ENCODE measurements around the gene MYO1B.

MYO1B gene

GRCh38 chr2:191264647-191265081 is 19.5 kb downstream of the MYO1B start:
- no peaks in the 10 kb centered on the region for H3K27me3 ChIP-seq (ENCODE audit: control insufficient read depth, insufficient read depth, low read length)
- no peaks in the 10 kb centered on the region for H3K9me3 ChIP-seq (ENCODE audit: control insufficient read depth, low read depth, low read length)
- no peak overlapping the region for H3K9ac ChIP-seq (ENCODE audit: low read length)
- H3K36me3 ChIP-seq (ENCODE audit: control insufficient read depth, low read depth, low read length) = no peaks in the 10 kb centered on the region
- no peak overlapping the region for H3K27ac ChIP-seq (ENCODE audit: low read length)
- H3K4me3 ChIP-seq (ENCODE audit: low read length) = no peak overlapping the region
- peaks cover 32% of the 10 kb centered on the region for H3K4me1 ChIP-seq (ENCODE audit: control insufficient read depth, low read depth, low read length)

- Histone ChIP-seq H3K27ac (ENCODE audit: low read length) (no peak overlapping the region), H3K4me1 (ENCODE audit: control insufficient read depth, low read depth, low read length) (peaks cover 40% of the 10 kb centered on the region), H3K4me3 (ENCODE audit: low read length) (no peak overlapping the region)
Observed at GRCh38 chr2:191265311-191266170, 20.3 kb downstream of the MYO1B start.

GRCh38 chr2:191266201-191266600 is 21.0 kb downstream of the MYO1B start:
- no peaks in the 10 kb centered on the region for H3K9me3 ChIP-seq (ENCODE audit: control insufficient read depth, low read depth, low read length)
- H3K4me1 ChIP-seq (ENCODE audit: control insufficient read depth, low read depth, low read length) = peaks cover 46% of the 10 kb centered on the region
- no peak overlapping the region for H3K27ac ChIP-seq (ENCODE audit: low read length)
- no peak overlapping the region for H3K9ac ChIP-seq (ENCODE audit: low read length)
- no peaks in the 10 kb centered on the region for H3K27me3 ChIP-seq (ENCODE audit: control insufficient read depth, insufficient read depth, low read length)
- H3K4me3 ChIP-seq (ENCODE audit: low read length) = no peak overlapping the region
- no peaks in the 10 kb centered on the region for H3K36me3 ChIP-seq (ENCODE audit: control insufficient read depth, low read depth, low read length)

More at GRCh38 chr2:191265311-191266170, 20.3 kb downstream of the MYO1B start:
- H3K9ac ChIP-seq (ENCODE audit: low read length) = no peak overlapping the region
- H3K36me3 ChIP-seq (ENCODE audit: control insufficient read depth, low read depth, low read length) = no peaks in the 10 kb centered on the region
- no peaks in the 10 kb centered on the region for H3K9me3 ChIP-seq (ENCODE audit: control insufficient read depth, low read depth, low read length)
- H3K27me3 ChIP-seq (ENCODE audit: control insufficient read depth, insufficient read depth, low read length) = no peaks in the 10 kb centered on the region

- Histone ChIP-seq H3K36me3 (ENCODE audit: control insufficient read depth, low read depth, low read length) (no peaks in the 10 kb centered on the region), H3K9me3 (ENCODE audit: control insufficient read depth, low read depth, low read length) (no peaks in the 10 kb centered on the region), H3K27ac (ENCODE audit: low read length) (no peak overlapping the region), H3K4me1 (ENCODE audit: control insufficient read depth, low read depth, low read length) (peaks cover 44% of the 10 kb centered on the region), H3K9ac (ENCODE audit: low read length) (no peak overlapping the region), H3K4me3 (ENCODE audit: low read length) (no peak overlapping the region), H3K27me3 (ENCODE audit: control insufficient read depth, insufficient read depth, low read length) (no peaks in the 10 kb centered on the region)
Observed at GRCh38 chr2:191268596-191268995, 23.4 kb downstream of the MYO1B start.

DNA sequence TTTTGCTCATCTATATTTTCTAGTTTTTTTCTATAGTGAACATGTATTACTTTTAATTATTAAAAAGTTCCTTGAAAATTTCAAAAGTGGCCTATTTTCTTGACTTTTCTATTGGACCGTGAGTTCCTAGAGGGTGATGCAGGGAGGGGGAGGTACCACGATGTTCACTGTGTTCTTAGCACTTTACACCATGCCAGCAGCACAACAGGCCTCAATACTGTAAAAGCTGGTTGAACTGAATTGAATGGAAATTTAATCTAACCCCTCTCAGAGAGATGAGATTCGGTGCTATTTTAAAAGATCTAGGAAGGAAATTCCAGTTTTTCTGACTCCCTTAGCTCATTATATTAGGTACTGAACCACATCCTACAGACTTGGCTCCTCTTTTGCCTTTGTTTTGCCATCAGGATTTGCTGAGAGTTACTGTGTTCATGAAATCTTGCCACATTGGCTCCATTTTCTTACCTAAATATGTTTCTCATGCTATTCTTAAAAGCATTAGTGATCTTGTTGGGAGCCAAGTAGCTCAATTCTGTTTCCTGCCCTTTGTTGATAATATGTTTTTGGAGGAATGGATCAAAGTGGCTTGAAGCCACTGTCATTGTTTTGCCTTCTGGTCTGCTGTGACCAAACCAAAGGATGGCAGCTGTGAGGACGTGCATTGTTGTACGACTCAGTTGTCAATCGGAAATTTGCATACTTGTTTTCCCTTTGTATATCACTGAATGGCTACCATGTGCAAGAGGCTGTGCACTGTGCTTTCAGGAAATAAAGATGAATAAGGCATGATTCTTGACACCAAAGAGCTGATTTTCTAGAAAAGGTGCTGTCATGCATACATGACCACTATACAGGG is 25.3 kb downstream of the MYO1B start:
- no peaks in the 10 kb centered on the region for H3K9me3 ChIP-seq (ENCODE audit: control insufficient read depth, low read depth, low read length)
- H3K4me1 ChIP-seq (ENCODE audit: control insufficient read depth, low read depth, low read length) = peaks cover 36% of the 10 kb centered on the region
- H3K9ac ChIP-seq (ENCODE audit: low read length) = no peak overlapping the region
- H3K4me3 ChIP-seq (ENCODE audit: low read length) = no peak overlapping the region
- H3K27me3 ChIP-seq (ENCODE audit: control insufficient read depth, insufficient read depth, low read length) = no peaks in the 10 kb centered on the region
- H3K36me3 ChIP-seq (ENCODE audit: control insufficient read depth, low read depth, low read length) = no peaks in the 10 kb centered on the region
- no peak overlapping the region for H3K27ac ChIP-seq (ENCODE audit: low read length)

DNA sequence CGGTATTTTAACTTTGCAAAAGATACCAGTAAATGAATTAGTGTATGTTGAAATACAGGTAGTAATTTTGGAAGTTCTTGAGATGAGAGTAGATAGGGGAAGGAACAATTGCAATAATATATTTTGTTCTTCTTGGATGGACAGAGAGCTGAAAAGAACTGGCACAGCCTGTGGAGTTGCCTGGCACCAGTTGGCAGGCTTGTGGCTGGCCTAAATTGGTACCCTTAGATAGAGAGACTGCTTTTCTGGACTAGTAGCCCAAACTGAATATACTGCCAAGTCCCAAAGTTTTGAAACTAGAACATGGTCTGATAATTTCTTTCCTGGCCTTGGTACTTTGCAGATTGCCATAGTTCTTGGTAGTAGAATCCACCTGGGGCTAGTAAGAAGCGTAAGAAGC is 26.9 kb downstream of the MYO1B start:
- Histone ChIP-seq H3K9me3 (ENCODE audit: control insufficient read depth, low read depth, low read length) (no peaks in the 10 kb centered on the region), H3K27me3 (ENCODE audit: control insufficient read depth, insufficient read depth, low read length) (no peaks in the 10 kb centered on the region), H3K4me3 (ENCODE audit: low read length) (no peak overlapping the region), H3K36me3 (ENCODE audit: control insufficient read depth, low read depth, low read length) (no peaks in the 10 kb centered on the region), H3K4me1 (ENCODE audit: control insufficient read depth, low read depth, low read length) (peaks cover 25% of the 10 kb centered on the region), H3K9ac (ENCODE audit: low read length) (no peak overlapping the region), H3K27ac (ENCODE audit: low read length) (no peak overlapping the region)

DNA sequence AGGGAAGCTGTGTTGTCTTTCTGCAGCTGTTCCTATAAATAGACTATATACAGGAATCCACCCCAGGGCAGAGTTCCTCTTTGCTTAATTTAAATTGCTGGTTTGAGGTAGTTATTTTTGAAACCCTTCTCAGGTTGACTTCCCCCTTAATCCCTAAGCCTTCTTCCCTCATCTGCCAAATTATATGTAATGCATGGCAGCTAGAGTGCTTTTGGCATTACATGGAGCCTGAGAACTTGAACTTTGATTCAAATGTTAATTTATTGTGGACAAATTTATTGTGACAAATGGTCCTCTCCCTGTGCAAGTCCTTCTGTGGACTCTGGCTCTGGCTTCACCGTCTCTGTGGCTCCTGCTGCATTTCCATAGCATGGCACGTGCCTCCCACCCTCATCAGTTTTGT is 29.2 kb downstream of the MYO1B start:
- H3K9ac ChIP-seq (ENCODE audit: low read length) = no peak overlapping the region
- H3K9me3 ChIP-seq (ENCODE audit: control insufficient read depth, low read depth, low read length) = no peaks in the 10 kb centered on the region
- no peak overlapping the region for H3K4me3 ChIP-seq (ENCODE audit: low read length)

DNA sequence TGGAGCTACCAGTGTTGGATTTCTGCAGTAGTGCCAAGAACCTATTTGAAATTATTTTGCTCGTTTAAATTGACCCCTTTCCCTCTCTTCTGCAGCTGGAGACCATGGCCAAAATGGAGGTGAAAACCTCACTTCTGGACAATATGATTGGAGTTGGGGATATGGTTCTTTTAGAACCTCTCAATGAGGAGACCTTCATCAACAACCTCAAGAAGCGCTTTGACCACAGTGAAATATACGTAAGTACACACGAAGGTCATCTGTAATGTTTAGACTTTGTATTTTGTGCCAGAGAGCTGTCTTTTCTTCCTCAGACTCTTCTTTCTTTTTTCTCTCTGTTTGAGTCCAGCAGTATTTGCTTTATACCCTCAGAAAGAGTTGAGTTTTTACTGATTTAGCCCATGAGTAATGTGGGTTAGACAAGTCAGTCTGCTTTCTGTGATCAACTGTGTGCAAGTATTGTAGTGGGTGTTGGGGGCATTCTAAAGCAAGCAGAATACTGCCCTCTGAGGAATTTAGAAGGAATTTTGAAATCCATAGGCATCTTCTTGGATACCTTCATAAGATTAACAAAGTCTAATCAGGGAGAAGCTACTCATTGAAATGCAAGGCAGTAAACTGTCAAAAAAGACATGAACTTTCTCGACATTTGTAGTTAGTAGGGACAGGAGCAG is 31.7 kb downstream of the MYO1B start:
- Histone ChIP-seq H3K9ac (ENCODE audit: low read length) (no peak overlapping the region), H3K4me1 (ENCODE audit: control insufficient read depth, low read depth, low read length) (peaks cover 14% of the 10 kb centered on the region), H3K36me3 (ENCODE audit: control insufficient read depth, low read depth, low read length) (no peaks in the 10 kb centered on the region), H3K9me3 (ENCODE audit: control insufficient read depth, low read depth, low read length) (no peaks in the 10 kb centered on the region), H3K4me3 (ENCODE audit: low read length) (no peak overlapping the region), H3K27me3 (ENCODE audit: control insufficient read depth, insufficient read depth, low read length) (no peaks in the 10 kb centered on the region), H3K27ac (ENCODE audit: low read length) (no peak overlapping the region)

More for the DNA sequence above, 29.2 kb downstream of the MYO1B start:
- Histone ChIP-seq H3K27ac (ENCODE audit: low read length) (no peak overlapping the region), H3K36me3 (ENCODE audit: control insufficient read depth, low read depth, low read length) (no peaks in the 10 kb centered on the region), H3K27me3 (ENCODE audit: control insufficient read depth, insufficient read depth, low read length) (no peaks in the 10 kb centered on the region), H3K4me1 (ENCODE audit: control insufficient read depth, low read depth, low read length) (peaks cover 23% of the 10 kb centered on the region)

- Histone ChIP-seq H3K9ac (ENCODE audit: low read length) (no peak overlapping the region), H3K27ac (ENCODE audit: low read length) (no peak overlapping the region), H3K36me3 (ENCODE audit: control insufficient read depth, low read depth, low read length) (peaks cover 9% of the 10 kb centered on the region), H3K27me3 (ENCODE audit: control insufficient read depth, insufficient read depth, low read length) (no peaks in the 10 kb centered on the region), H3K4me1 (ENCODE audit: control insufficient read depth, low read depth, low read length) (peaks cover 8% of the 10 kb centered on the region), H3K4me3 (ENCODE audit: low read length) (no peak overlapping the region), H3K9me3 (ENCODE audit: control insufficient read depth, low read depth, low read length) (no peaks in the 10 kb centered on the region)
Observed at GRCh38 chr2:191280290-191280689, 35.1 kb downstream of the MYO1B start.

GRCh38 chr2:191280834-191281756 is 35.9 kb downstream of the MYO1B start:
- Histone ChIP-seq H3K27me3 (ENCODE audit: control insufficient read depth, insufficient read depth, low read length) (no peaks in the 10 kb centered on the region), H3K4me3 (ENCODE audit: low read length) (no peak overlapping the region), H3K4me1 (ENCODE audit: control insufficient read depth, low read depth, low read length) (peaks cover 8% of the 10 kb centered on the region), H3K9me3 (ENCODE audit: control insufficient read depth, low read depth, low read length) (no peaks in the 10 kb centered on the region), H3K36me3 (ENCODE audit: control insufficient read depth, low read depth, low read length) (peaks cover 9% of the 10 kb centered on the region), H3K9ac (ENCODE audit: low read length) (no peak overlapping the region), H3K27ac (ENCODE audit: low read length) (no peak overlapping the region)

Measured in iPS-18a (cell line).